Activated B cell treated with CpG ODN at 0.5 μM for 24 hours (primary cell): Measurements from ENCODE around the gene RTTN. TPM values are rescaled to one million over a fixed set of nuclear protein-coding genes. Genes with fewer than 3 reads are reported as not detected.

Experiments
- ATAC-seq: fragments of 200-7000 bp; cut with Tn5 transposase; one replicate; pipeline ENCODE4 v1.10.0; 2021; ENCODE audit warnings: low read depth, mild to moderate bottlenecking, moderate library complexity
- CTCF ChIA-PET: fragments of 350-600 bp; sonication (Branson Sonifier 250); formaldehyde crosslinking; loops from one replicate; lab custom pipeline; 2021; ENCODE audit warnings: antibody characterized with exemption; lab: Charles Lee
- POLR2A ChIA-PET: fragments of 350-600 bp; sonication (Branson Sonifier 250); formaldehyde crosslinking; loops from one replicate; lab custom pipeline; 2021; ENCODE audit warnings: antibody characterized with exemption; lab: Charles Lee
- DNase-seq: peaks from one replicate; pipeline ENCODE4 v3.0.0; 2022
- H3K27ac Mint-ChIP-seq: one replicate; pipeline ENCODE4 v1.8.0; 2020; ENCODE audit warnings: mixed read lengths
- H3K27me3 Mint-ChIP-seq: one replicate; pipeline ENCODE4 v1.8.0; 2021; ENCODE audit warnings: mixed read lengths
- H3K36me3 Mint-ChIP-seq: one replicate; pipeline ENCODE4 v1.8.0; 2021; ENCODE audit warnings: low read depth, mixed read lengths
- H3K4me1 Mint-ChIP-seq: one replicate; pipeline ENCODE4 v1.8.0; 2021; ENCODE audit warnings: mixed read lengths
- H3K4me3 Mint-ChIP-seq: one replicate; pipeline ENCODE4 v1.8.0; 2020; ENCODE audit warnings: mild to moderate bottlenecking, mixed read lengths
- H3K9me3 Mint-ChIP-seq: one replicate; pipeline ENCODE4 v1.8.0; 2020; ENCODE audit warnings: mixed read lengths
- intact Hi-C: fragments of 100-400 bp; cut with micrococcal nuclease; formaldehyde crosslinking; loops from one replicate; pipeline ENCODE4 v1.15.1; 2024
- total RNA-seq: library from RNA; stranded (reverse); gene quantifications from 2 replicates; pipeline ENCODE4 v1.2.3, GENCODE V29; 2022
- TF ChIP-seq, protein P1 (sequence below): fragments of 200-600 bp; IDR thresholded peaks from one replicate; pipeline ENCODE4 v1.8.0; 2022; ENCODE audit warnings: antibody characterized with exemption, mild to moderate bottlenecking

RTTN gene
- total RNA-seq, 1 donor from 2014 or later = 25.9 TPM

DNA sequence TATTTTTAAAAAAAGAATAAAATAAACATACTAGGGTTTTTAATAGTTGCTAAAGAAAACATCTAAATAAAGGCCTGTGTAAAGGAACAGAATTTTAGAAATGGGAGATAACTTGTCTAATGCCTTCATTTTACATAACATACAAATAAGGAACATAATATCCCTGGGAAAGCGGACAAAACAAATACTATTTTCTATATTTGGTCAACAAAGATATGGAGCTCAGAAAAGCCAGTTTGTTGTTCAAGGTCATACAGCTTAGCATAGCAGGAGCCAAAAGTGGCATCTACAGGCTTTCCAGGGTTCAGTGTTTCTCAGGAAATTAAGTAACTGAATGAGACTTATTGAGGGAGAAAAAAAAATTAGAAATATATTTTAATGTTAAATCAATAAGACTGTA is 184.4 kb downstream of the RTTN start:
- CTCF ChIA-PET = no interaction called here
- no peaks in the 10 kb centered on the region for H3K27me3 Mint-ChIP-seq
- no peak overlapping the region for H3K4me3 Mint-ChIP-seq
- ATAC-seq (no peak), DNase-seq (no peak)
- no peak overlapping the region for H3K27ac Mint-ChIP-seq
- no peaks in the 10 kb centered on the region for H3K4me1 Mint-ChIP-seq
- intact Hi-C loops = no loop called here
- POLR2A ChIA-PET = no interaction called here
- no peaks in the 10 kb centered on the region for H3K9me3 Mint-ChIP-seq
- peaks cover 73% of the 10 kb centered on the region for H3K36me3 Mint-ChIP-seq
- TF ChIP-seq, protein P1, sequence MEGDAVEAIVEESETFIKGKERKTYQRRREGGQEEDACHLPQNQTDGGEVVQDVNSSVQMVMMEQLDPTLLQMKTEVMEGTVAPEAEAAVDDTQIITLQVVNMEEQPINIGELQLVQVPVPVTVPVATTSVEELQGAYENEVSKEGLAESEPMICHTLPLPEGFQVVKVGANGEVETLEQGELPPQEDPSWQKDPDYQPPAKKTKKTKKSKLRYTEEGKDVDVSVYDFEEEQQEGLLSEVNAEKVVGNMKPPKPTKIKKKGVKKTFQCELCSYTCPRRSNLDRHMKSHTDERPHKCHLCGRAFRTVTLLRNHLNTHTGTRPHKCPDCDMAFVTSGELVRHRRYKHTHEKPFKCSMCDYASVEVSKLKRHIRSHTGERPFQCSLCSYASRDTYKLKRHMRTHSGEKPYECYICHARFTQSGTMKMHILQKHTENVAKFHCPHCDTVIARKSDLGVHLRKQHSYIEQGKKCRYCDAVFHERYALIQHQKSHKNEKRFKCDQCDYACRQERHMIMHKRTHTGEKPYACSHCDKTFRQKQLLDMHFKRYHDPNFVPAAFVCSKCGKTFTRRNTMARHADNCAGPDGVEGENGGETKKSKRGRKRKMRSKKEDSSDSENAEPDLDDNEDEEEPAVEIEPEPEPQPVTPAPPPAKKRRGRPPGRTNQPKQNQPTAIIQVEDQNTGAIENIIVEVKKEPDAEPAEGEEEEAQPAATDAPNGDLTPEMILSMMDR = no peak

DNA sequence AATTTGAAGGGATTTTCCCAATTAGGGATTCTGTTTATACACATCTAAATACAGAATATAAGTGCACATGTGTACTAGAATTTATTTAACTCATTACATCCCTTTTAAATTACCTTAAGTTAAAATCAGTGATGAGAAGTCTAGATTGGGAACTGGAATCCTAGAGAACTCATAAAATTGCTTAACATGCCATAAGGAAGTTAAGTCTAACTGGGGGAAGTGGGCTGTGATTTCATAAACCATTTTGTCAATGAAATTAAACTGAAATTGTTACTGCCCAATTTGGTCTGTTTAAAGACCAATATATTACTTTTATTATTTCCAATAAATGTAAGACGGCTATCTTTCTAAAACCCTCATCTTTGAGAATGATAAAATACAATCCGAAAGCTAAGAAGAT is 185.5 kb downstream of the RTTN start:
- Mint-ChIP-seq H3K9me3 (no peaks in the 10 kb centered on the region), H3K27me3 (no peaks in the 10 kb centered on the region), H3K36me3 (peaks cover 68% of the 10 kb centered on the region), H3K4me1 (no peaks in the 10 kb centered on the region), H3K27ac (no peak overlapping the region), H3K4me3 (no peak overlapping the region)
- ChIA-PET CTCF (no interaction called here), POLR2A (no interaction called here)
- TF ChIP-seq, protein P1 = no peak
- ATAC-seq = no peak
- intact Hi-C loops = no loop called here
- DNase-seq = no peak

DNA sequence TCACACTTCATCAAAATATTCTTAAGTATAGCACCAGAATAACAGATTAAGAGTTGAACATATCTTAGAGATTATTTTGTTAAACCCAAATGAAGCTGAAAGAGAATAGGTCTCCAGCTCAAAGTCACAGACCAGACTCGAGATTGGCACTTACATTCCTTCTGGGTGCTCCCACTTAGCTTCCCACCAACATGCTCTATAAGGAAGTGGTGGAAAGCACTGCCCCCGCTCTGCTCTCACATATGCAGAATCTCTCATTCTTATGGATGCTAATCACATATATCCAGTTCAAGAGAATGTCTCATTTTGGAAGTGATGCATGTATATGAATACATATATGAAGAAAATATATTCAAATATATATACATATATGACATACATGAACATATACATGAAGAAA is 186.4 kb downstream of the RTTN start:
- no peak for DNase-seq
- H3K4me3 Mint-ChIP-seq = no peak overlapping the region
- no peak for ATAC-seq
- no peak overlapping the region for H3K27ac Mint-ChIP-seq
- CTCF ChIA-PET = no interaction called here
- POLR2A ChIA-PET = no interaction called here
- H3K27me3 Mint-ChIP-seq = no peaks in the 10 kb centered on the region
- peaks cover 69% of the 10 kb centered on the region for H3K36me3 Mint-ChIP-seq
- H3K9me3 Mint-ChIP-seq = no peaks in the 10 kb centered on the region
- TF ChIP-seq, protein P1 = no peak
- intact Hi-C loops = no loop called here
- H3K4me1 Mint-ChIP-seq = no peaks in the 10 kb centered on the region

DNA sequence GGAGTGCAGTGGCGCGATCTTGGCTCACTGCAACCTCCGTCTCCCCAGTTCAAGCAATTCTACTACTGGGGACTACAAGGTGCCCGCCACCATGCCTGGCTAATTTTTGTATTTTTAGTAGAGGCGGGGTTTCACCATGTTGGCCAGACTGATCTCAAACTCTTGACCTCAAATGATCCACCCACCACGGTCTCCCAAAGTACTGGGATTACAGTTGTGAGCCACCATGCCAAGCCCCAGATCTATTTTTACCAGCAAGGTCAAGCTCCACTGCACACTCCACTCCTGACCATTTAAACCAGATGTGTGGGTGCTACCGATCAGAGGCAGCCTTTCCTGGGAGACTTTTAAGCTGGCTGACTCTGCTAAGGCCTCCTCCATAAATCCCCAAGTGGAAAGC is 190.4 kb downstream of the RTTN start:
- H3K4me1 Mint-ChIP-seq = no peaks in the 10 kb centered on the region
- peaks cover 63% of the 10 kb centered on the region for H3K36me3 Mint-ChIP-seq
- H3K27me3 Mint-ChIP-seq = no peaks in the 10 kb centered on the region
- CTCF ChIA-PET = no interaction called here
- no peak for ATAC-seq
- intact Hi-C loops = no loop called here
- POLR2A ChIA-PET = no interaction called here
- peaks cover 6% of the 10 kb centered on the region for H3K9me3 Mint-ChIP-seq
- no peak for DNase-seq
- no peak overlapping the region for H3K27ac Mint-ChIP-seq
- TF ChIP-seq, protein P1 = no peak
- H3K4me3 Mint-ChIP-seq = no peak overlapping the region

DNA sequence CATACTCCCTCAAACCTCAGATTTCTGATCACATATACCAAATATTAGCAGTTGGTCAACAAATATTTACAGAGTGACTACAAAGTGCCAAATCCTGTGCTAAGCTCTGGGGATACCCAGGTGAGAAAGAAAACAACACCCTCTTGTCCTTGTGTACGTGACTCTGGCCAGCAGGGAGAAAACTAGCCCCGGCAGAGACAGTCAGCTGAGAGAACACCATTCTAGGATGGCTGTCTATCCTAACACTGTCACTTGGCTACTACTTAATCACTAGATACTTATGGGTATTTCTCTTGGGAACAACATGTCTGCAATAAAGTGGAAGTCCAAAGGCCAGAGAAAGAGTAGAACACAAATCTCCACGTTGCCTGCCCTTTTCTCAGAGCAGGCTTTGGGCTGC is 199.9 kb downstream of the RTTN start:
- POLR2A ChIA-PET = no interaction called here
- ATAC-seq = no peak
- H3K27me3 Mint-ChIP-seq = no peaks in the 10 kb centered on the region
- no peak overlapping the region for H3K4me3 Mint-ChIP-seq
- intact Hi-C loops = no loop called here
- no peaks in the 10 kb centered on the region for H3K4me1 Mint-ChIP-seq
- TF ChIP-seq, protein P1 = no peak
- CTCF ChIA-PET = no interaction called here
- no peak overlapping the region for H3K27ac Mint-ChIP-seq
- H3K36me3 Mint-ChIP-seq = peaks cover 72% of the 10 kb centered on the region
- DNase-seq = no peak
- H3K9me3 Mint-ChIP-seq = peaks cover 8% of the 10 kb centered on the region
